SU-DHL-6 (cell line): Measurements from ENCODE around the gene ANKHD1.

Source experiments
- EZH2phosphoT487 ChIP-seq: fragments of 200-600 bp; sonication (generic), shearing (Covaris generic); conservative IDR thresholded peaks from 2 replicates; pipeline ENCODE4 v1.6.1; 2018; ENCODE audit warnings: mild to moderate bottlenecking, antibody characterized with exemption, low read length, moderate library complexity, mixed read lengths
- TF ChIP-seq, protein P1 (sequence below): fragments of 200-600 bp; sonication (generic); IDR thresholded peaks from one replicate; pipeline ENCODE4 v1.5.1; 2017; ENCODE audit warnings: antibody characterized with exemption, mild to moderate bottlenecking, low read length, moderate library complexity; ENCODE audit not compliant: insufficient read depth, poor library complexity, severe bottlenecking

- TF ChIP-seq, protein P1, sequence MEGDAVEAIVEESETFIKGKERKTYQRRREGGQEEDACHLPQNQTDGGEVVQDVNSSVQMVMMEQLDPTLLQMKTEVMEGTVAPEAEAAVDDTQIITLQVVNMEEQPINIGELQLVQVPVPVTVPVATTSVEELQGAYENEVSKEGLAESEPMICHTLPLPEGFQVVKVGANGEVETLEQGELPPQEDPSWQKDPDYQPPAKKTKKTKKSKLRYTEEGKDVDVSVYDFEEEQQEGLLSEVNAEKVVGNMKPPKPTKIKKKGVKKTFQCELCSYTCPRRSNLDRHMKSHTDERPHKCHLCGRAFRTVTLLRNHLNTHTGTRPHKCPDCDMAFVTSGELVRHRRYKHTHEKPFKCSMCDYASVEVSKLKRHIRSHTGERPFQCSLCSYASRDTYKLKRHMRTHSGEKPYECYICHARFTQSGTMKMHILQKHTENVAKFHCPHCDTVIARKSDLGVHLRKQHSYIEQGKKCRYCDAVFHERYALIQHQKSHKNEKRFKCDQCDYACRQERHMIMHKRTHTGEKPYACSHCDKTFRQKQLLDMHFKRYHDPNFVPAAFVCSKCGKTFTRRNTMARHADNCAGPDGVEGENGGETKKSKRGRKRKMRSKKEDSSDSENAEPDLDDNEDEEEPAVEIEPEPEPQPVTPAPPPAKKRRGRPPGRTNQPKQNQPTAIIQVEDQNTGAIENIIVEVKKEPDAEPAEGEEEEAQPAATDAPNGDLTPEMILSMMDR, result no peak
- no peak for TF ChIP-seq EZH2phosphoT487
Measured at GRCh38 chr5:140432212-140432611, 30.6 kb downstream of the ANKHD1 start.
